Ectodermal cell (in vitro differentiated cells): ENCODE data around the gene AGAP4.
"Not testable (repeated sequence)": the region's sequence is repeated elsewhere in the genome, so short reads cannot be mapped to it uniquely, and the experiment has no call there.

Experiments used
- H3K27ac ChIP-seq: 2 replicates; pipeline ENCODE4 v1.7.0; 2013; ENCODE audit warnings: mild to moderate bottlenecking, low read depth, low read length; ENCODE audit not compliant: insufficient read depth, poor library complexity, severe bottlenecking
- H3K27me3 ChIP-seq: 2 replicates; pipeline ENCODE4 v1.7.0; 2013; ENCODE audit warnings: mild to moderate bottlenecking, low read length; ENCODE audit not compliant: insufficient read depth, control insufficient read depth, poor library complexity, severe bottlenecking
- H3K36me3 ChIP-seq: one replicate; pipeline ENCODE4 v1.7.0; 2013; ENCODE audit warnings: low read length; ENCODE audit not compliant: control insufficient read depth, insufficient read depth
- H3K4me1 ChIP-seq: one replicate; pipeline ENCODE4 v1.7.0; 2013; ENCODE audit warnings: low read length; ENCODE audit not compliant: control insufficient read depth, insufficient read depth
- H3K4me3 ChIP-seq: 2 replicates; pipeline ENCODE4 v1.7.0; 2013; ENCODE audit warnings: low read depth, low read length, control low read depth; ENCODE audit not compliant: insufficient read depth
- H3K9me3 ChIP-seq: 2 replicates; pipeline ENCODE4 v1.7.0; 2013; ENCODE audit warnings: mild to moderate bottlenecking, low read length, moderate library complexity; ENCODE audit not compliant: control insufficient read depth
- WGBS, 2 experiments: methylation state at CpG; one replicate each; pipeline ENCODE4 v1.1.7; 2013; ENCODE audit warnings: missing lambda C conversion rate in 2 of 2; 5-methylcytosine and 5-hydroxymethylcytosine counted together

Gene AGAP4

DNA sequence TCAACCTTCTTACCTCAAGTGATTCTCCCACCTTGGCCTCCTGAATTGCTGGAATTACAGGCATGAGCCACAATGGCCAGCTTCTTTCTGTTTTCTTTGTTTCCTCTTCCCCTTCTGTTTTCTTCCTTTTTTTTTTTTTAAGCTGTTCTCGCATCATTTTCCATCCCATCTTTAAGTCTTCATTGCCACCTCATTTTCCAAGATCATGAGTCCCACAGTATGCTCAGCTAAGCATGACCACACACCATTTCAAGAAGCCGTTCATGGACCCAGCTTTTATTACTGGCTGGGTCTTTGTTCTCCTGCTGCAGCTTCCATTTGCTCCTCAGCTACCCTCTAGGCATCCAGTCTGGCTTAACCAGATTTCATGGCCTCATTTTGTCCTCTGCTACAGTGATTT, 52.5 kb downstream of the AGAP4 start:
- 73 to 79% methylated on average over 2 of the region's 2 CpGs for WGBS, 2 experiments
- not testable (repeated sequence) for H3K27ac ChIP-seq, H3K27me3 ChIP-seq, H3K4me3 ChIP-seq, H3K36me3 ChIP-seq, H3K4me1 ChIP-seq, H3K9me3 ChIP-seq

DNA sequence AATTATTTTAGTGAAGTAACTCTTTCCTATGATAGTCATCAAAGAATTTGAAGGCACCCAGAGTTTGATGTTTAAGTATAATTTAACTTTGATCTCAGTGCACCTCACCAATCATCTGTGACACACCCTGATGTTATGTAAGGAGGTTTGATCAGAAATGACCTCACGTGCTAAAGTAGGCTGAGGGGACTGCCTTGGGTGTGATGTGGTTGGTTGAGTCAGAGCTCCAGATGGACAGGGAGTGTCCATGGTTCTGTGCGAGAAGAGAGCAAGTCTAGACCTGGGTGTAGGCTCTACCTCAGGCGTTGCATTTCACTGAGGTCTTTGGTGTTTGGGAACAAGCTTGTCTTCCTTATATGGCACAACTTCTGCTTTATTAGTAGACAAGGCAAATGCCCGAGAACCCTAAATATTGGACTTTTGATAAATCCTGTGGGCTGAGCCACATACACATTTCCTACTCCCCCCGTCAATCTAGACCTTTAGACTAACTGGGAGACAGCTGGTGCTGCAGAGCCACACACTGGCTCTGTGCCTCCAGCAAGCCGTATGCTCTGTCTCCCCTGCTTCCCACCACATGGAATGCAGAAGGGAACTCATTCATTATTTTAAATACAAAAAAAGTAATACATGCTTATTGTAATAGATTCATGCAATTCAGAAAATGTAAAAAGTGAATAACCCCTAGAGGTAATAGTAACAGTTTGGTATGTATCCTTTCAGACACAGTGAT, 56.4 kb downstream of the AGAP4 start:
- not testable (repeated sequence) for H3K36me3 ChIP-seq, H3K9me3 ChIP-seq, H3K27me3 ChIP-seq, H3K4me3 ChIP-seq, H3K27ac ChIP-seq, H3K4me1 ChIP-seq
- WGBS, 2 experiments, result 90 to 91% methylated on average over 2 of the region's 6 CpGs

GRCh38 chr10:45789991-45790390, 57.3 kb downstream of the AGAP4 start:
- 94 to 97% methylated on average over 7 of the region's 8 CpGs for WGBS, 2 experiments
- H3K36me3 ChIP-seq, H3K4me1 ChIP-seq, H3K4me3 ChIP-seq, H3K9me3 ChIP-seq, H3K27me3 ChIP-seq, H3K27ac ChIP-seq: not testable (repeated sequence)

- not testable (repeated sequence) for H3K9me3 ChIP-seq, H3K27me3 ChIP-seq, H3K4me1 ChIP-seq, H3K4me3 ChIP-seq, H3K36me3 ChIP-seq, H3K27ac ChIP-seq
- WGBS, 2 experiments, result 73 to 88% methylated on average over 1 of the region's 5 CpGs
Observed at GRCh38 chr10:45787212-45787741, 60.0 kb downstream of the AGAP4 start.

DNA sequence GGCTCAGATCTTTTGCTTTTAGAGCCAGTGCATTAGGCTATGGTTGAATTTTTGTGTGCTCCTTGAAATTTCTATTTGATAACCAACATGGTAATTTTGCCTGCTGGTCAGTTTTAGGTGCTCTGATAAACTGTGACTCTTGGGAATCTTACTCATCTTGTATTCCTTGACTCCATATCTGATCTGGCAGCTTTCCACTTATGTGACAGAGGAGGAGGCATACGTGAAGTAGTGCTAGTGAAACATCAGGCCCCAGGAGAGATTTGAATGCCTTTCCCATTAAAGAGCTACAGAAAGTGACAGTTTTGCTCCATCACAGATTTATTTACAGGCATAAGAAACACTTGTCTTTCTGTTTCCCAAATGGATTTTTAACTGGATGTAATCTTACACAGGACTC, 61.1 kb downstream of the AGAP4 start:
- H3K4me3 ChIP-seq, H3K36me3 ChIP-seq, H3K27ac ChIP-seq, H3K9me3 ChIP-seq, H3K27me3 ChIP-seq, H3K4me1 ChIP-seq: not testable (repeated sequence)
- no CpG with 5 or more reads among the region's 1 CpG for WGBS, 2 experiments
